Endothelial cell of umbilical vein (primary cell): Measurements from ENCODE around the gene KNTC1. TPM values are rescaled to one million over a fixed set of nuclear protein-coding genes. Genes with fewer than 3 reads are reported as not detected.

Source experiments
- BruUV-seq: library from RNA; stranded (reverse); fragments of 400-500 nt; replicated peaks from 2 replicates; lab custom pipeline; 2021; lab: Mats Ljungman, UMichigan
- CTCF ChIA-PET: fragments of 300-600, 350-600 bp; sonication (Branson Sonifier 250); formaldehyde crosslinking; loops from one replicate; lab custom pipeline; 2021; ENCODE audit warnings: antibody characterized with exemption, inconsistent platforms; lab: Charles Lee
- POLR2A ChIA-PET: fragments of 300-600, 350-600 bp; sonication (Branson Sonifier 250); formaldehyde crosslinking; loops from one replicate; lab custom pipeline; 2021; ENCODE audit warnings: antibody characterized with exemption, inconsistent platforms; lab: Charles Lee
- DNase-seq: peaks from one replicate; pipeline ENCODE4 v3.0.0-alpha.2; 2011; ENCODE audit warnings: low read depth, low spot score
- FAIRE-seq: peaks from 2 replicates; lab custom pipeline; 2011; peaks lifted over from hg19 to GRCh38; lab: Jason Lieb, UNC
- H2AFZ ChIP-seq: 2 replicates; pipeline ENCODE4 v1.6.0; 2012; ENCODE audit warnings: low read depth, low read length, control low read depth, inconsistent platforms
- H3K27ac ChIP-seq: 2 replicates; pipeline ENCODE4 v1.5.1; 2011; ENCODE audit warnings: low read depth, mild to moderate bottlenecking, control low read depth, low read length, moderate library complexity; ENCODE audit not compliant: insufficient read depth
- H3K27me3 ChIP-seq, 2 experiments: 2 replicates each; pipeline versions ENCODE4 v1.6.0 to v1.6.1; 2011; ENCODE audit warnings: low read length in 2 of 2, mixed read lengths in 1 of 2; ENCODE audit not compliant: control insufficient read depth in 2 of 2, insufficient read depth in 2 of 2
- H3K36me3 ChIP-seq, 2 experiments: 2 replicates in 1 of 2; 3 replicates in 1 of 2; pipeline ENCODE4 v1.5.1; 2011; ENCODE audit warnings: low read length in 2 of 2, mild to moderate bottlenecking in 1 of 2, moderate library complexity in 1 of 2; ENCODE audit not compliant: control insufficient read depth in 2 of 2, insufficient read depth in 2 of 2; ENCODE audit errors: extremely low read depth in 1 of 2
- H3K4me1 ChIP-seq: 3 replicates; pipeline ENCODE4 v1.5.1; 2011; ENCODE audit warnings: mild to moderate bottlenecking, low read length; ENCODE audit not compliant: control insufficient read depth, insufficient read depth; ENCODE audit errors: extremely low read depth
- H3K4me2 ChIP-seq: 2 replicates; pipeline ENCODE4 v1.6.1; 2011; ENCODE audit warnings: low read length, control low read depth, mixed read lengths; ENCODE audit not compliant: insufficient read depth
- H3K4me3 ChIP-seq, 3 experiments: fragments of 200-600 bp in 1 of 3; sonication (generic), shearing (Covaris generic) in 1 of 3; replicated peaks in 1 of 3; 2 replicates each; pipeline ENCODE4 v1.5.1; 2011 to 2016; ENCODE audit warnings: control low read depth in 3 of 3, low read length in 3 of 3, mild to moderate bottlenecking in 2 of 3, inconsistent platforms in 1 of 3, low read depth in 1 of 3, moderate library complexity in 1 of 3; ENCODE audit not compliant: insufficient read depth in 1 of 3
- H3K79me2 ChIP-seq: 2 replicates; pipeline ENCODE4 v1.6.0; 2012; ENCODE audit warnings: low read length, inconsistent platforms; ENCODE audit not compliant: control insufficient read depth, insufficient read depth
- H3K9ac ChIP-seq: replicated peaks from 2 replicates; pipeline ENCODE3; 2011; ENCODE audit warnings: low read length, control low read depth; ENCODE audit not compliant: insufficient read depth; ENCODE audit errors: extremely low read depth
- H3K9me1 ChIP-seq: replicated peaks from 3 replicates; pipeline ENCODE4 v1.6.0; 2011; ENCODE audit warnings: mild to moderate bottlenecking, low read length; ENCODE audit not compliant: control insufficient read depth, insufficient read depth; ENCODE audit errors: extremely low read depth
- H3K9me3 ChIP-seq: replicated peaks from 2 replicates; pipeline ENCODE4 v1.5.1; 2012; ENCODE audit warnings: low read length, inconsistent platforms; ENCODE audit not compliant: control insufficient read depth, insufficient read depth
- H4K20me1 ChIP-seq: replicated peaks from 2 replicates; pipeline ENCODE3; 2011; ENCODE audit warnings: mild to moderate bottlenecking, low read length; ENCODE audit not compliant: control insufficient read depth, insufficient read depth; ENCODE audit errors: extremely low read depth
- EZH2 ChIP-seq: IDR thresholded peaks from 2 replicates; pipeline ENCODE4 v1.6.1; 2012; ENCODE audit warnings: borderline replicate concordance, low read depth, mild to moderate bottlenecking, moderate library complexity, low read length, inconsistent platforms; ENCODE audit not compliant: severe bottlenecking
- FOS ChIP-seq: IDR thresholded peaks from 2 replicates; pipeline ENCODE4 v1.6.1; 2011; ENCODE audit warnings: mild to moderate bottlenecking, low read length, moderate library complexity, borderline replicate concordance; ENCODE audit not compliant: insufficient read depth
- GATA2 ChIP-seq: IDR thresholded peaks from 2 replicates; pipeline ENCODE4 v1.7.0; 2011; ENCODE audit warnings: low read depth, mild to moderate bottlenecking, moderate library complexity, mixed read lengths, low read length; ENCODE audit not compliant: insufficient read length, insufficient read depth
- JUN ChIP-seq: IDR thresholded peaks from 2 replicates; pipeline ENCODE4 v1.6.1; 2011; ENCODE audit warnings: borderline replicate concordance, low read depth; ENCODE audit not compliant: insufficient read length, insufficient read depth
- MYC ChIP-seq: IDR thresholded peaks from one replicate; pipeline ENCODE4 v1.6.1; 2011; ENCODE audit warnings: mild to moderate bottlenecking, low read depth, low read length
- POLR2A ChIP-seq: IDR thresholded peaks from 2 replicates; pipeline ENCODE4 v1.6.1; 2012; ENCODE audit warnings: low read depth, mild to moderate bottlenecking, control low read depth, low read length
- POLR2AphosphoS5 ChIP-seq: IDR thresholded peaks from 2 replicates; pipeline ENCODE4 v1.6.1; 2012; ENCODE audit warnings: low read depth, mild to moderate bottlenecking, control low read depth, low read length, moderate library complexity; ENCODE audit not compliant: insufficient read depth
- dilution Hi-C: fragments of 300-500 bp; cut with MboI; formaldehyde crosslinking; loops from one replicate; pipeline ENCODE4 v1.15.0; 2019; ENCODE audit warnings: low sequenced_read_pairs; ENCODE audit not compliant: extremely low pct_ligation_motif_present
- intact Hi-C: fragments of 100-400 bp; cut with micrococcal nuclease; formaldehyde crosslinking; loops from one replicate; pipeline ENCODE4 v1.10.0; 2022
- polyA plus RNA-seq, 4 experiments: library from polyadenylated mRNA; depleted of rRNA in 3 of 4; stranded (reverse) in 3 of 4; unstranded in 1 of 4; fragments of >200 nt; gene quantifications; 2 replicates each; pipeline versions ENCODE4 v1.2.1 to v1.2.3, GENCODE V29; 2011 to 2012; ENCODE audit warnings: missing spikeins in 1 of 4
- total RNA-seq: library from RNA; stranded (reverse); gene quantifications from 2 replicates; pipeline ENCODE4 v1.2.3, GENCODE V29; 2021
- TF ChIP-seq, protein P1 (sequence below), 2 donors: IDR thresholded peaks; 1 replicate in 1 of 2; 2 replicates in 1 of 2; pipeline ENCODE4 v1.5.1; 2011; ENCODE audit warnings: low read length in 2 of 2, mild to moderate bottlenecking in 2 of 2, moderate library complexity in 2 of 2, control low read depth in 1 of 2, inconsistent platforms in 1 of 2, low read depth in 1 of 2; ENCODE audit not compliant: insufficient read depth in 1 of 2; ENCODE audit errors: extremely low read depth in 1 of 2
- TF ChIP-seq, protein P2 (sequence below): IDR thresholded peaks from 2 replicates; pipeline ENCODE4 v1.6.1; 2011; ENCODE audit not compliant: insufficient read depth, insufficient read length

The KNTC1 gene
- total and polyA plus RNA-seq, 2 donors (not counting 3 experiments of a cell fraction or from before 2014, with no cell fraction given), result 15.5 to 52.9 TPM

DNA sequence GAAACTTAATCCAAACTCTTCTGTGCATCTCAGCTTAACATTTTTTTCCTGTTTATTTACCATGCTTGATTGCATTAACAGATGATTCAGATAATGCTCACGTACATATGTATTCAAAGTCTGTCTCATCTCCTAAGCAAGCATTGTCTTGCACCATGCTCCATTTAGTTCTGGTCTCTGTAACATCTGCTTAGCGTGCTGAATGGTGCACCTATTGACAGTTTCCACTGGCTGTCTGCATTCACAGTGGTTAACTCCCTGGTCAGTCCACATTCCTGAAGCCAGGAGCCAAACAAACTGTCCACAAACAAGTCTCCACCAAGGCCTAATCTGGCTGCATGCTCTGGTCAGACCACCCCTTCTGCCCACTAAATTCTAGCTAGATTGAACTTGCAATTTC, 83.9 kb downstream of the KNTC1 start:
- POLR2A ChIA-PET, result no interaction called here
- H3K9ac ChIP-seq, result no peak overlapping the region
- intact Hi-C loops (no loop called here), dilution Hi-C loops (no loop called here)
- DNase-seq (no peak), FAIRE-seq (no peak)
- TF ChIP-seq GATA2, result no peak
- TF ChIP-seq POLR2A, result no peak
- no peak for TF ChIP-seq FOS
- no peak for TF ChIP-seq EZH2
- TF ChIP-seq JUN, result no peak
- no peak for TF ChIP-seq POLR2AphosphoS5
- TF ChIP-seq MYC, result no peak
- TF ChIP-seq, protein P1, sequence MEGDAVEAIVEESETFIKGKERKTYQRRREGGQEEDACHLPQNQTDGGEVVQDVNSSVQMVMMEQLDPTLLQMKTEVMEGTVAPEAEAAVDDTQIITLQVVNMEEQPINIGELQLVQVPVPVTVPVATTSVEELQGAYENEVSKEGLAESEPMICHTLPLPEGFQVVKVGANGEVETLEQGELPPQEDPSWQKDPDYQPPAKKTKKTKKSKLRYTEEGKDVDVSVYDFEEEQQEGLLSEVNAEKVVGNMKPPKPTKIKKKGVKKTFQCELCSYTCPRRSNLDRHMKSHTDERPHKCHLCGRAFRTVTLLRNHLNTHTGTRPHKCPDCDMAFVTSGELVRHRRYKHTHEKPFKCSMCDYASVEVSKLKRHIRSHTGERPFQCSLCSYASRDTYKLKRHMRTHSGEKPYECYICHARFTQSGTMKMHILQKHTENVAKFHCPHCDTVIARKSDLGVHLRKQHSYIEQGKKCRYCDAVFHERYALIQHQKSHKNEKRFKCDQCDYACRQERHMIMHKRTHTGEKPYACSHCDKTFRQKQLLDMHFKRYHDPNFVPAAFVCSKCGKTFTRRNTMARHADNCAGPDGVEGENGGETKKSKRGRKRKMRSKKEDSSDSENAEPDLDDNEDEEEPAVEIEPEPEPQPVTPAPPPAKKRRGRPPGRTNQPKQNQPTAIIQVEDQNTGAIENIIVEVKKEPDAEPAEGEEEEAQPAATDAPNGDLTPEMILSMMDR (IDR thresholded peaks at IDR 0.05; ENCODE audit: extremely low read depth in 1 of 2, insufficient read depth in 1 of 2, low read depth in 1 of 2, low read length in 2 of 2), result no peak
- TF ChIP-seq, protein P2, sequence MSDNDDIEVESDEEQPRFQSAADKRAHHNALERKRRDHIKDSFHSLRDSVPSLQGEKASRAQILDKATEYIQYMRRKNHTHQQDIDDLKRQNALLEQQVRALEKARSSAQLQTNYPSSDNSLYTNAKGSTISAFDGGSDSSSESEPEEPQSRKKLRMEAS, result no peak
- H3K79me2 ChIP-seq, result no peaks in the 10 kb centered on the region
- H3K9me1 ChIP-seq, result no peaks in the 10 kb centered on the region
- H2AFZ ChIP-seq, result no peak overlapping the region
- H3K27ac ChIP-seq, result no peak overlapping the region
- H4K20me1 ChIP-seq, result no peaks in the 10 kb centered on the region
- no peaks in the 10 kb centered on the region for H3K27me3 ChIP-seq
- no peaks in the 10 kb centered on the region for H3K4me1 ChIP-seq
- H3K4me2 ChIP-seq, result no peak overlapping the region
- H3K36me3 ChIP-seq, result peaks cover 0 to 6% of the 10 kb centered on the region in 2 experiments
- no peaks in the 10 kb centered on the region for H3K9me3 ChIP-seq
- BruUV-seq, result no TSS peak
- no peak overlapping the region for H3K4me3 ChIP-seq
- CTCF ChIA-PET, result interaction anchor here (2.0 kb wide), 1 partner anchor 182 kb away, joined by 6 read pairs; no protein-coding TSS in a partner anchor
